Stimulated activated CD8-positive, alpha-beta memory T cell treated with anti-CD3 and anti-CD28 coated beads, Interleukin-12 subunit alpha, Interleukin-12 subunit beta, amount 100 ng/mL, for 4 hours (primary cell): ENCODE data around the gene GGA2.
"Not testable (repeated sequence)": the region's sequence is repeated elsewhere in the genome, so short reads cannot be mapped to it uniquely, and the experiment has no call there.

ENCODE experiments used
- DNase-seq: peaks from one replicate; pipeline ENCODE4 v3.0.0-alpha.2; 2020; ENCODE audit warnings: low read depth

The GGA2 gene

DNA sequence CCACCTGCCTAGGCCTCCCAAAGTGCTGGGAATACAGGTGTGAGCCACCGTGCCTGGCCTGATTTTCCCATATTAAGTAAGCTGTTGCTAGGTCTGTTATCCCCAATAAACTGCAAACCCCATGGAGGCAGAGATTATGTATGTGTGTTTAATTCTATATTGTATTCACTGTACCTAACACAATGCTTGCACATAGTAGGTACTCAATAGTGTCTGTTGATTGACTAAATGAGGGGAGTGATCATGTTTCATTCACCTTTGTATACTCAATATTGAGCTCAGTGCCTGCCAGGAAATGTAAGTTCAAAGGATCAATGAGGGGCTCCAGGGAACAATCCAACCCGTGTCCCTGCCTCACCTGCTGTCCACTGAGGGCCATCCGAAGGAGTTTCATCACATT lies 14.6 kb upstream of the GGA2 start:
- no peak for DNase-seq

- no peak for DNase-seq
Observed at GRCh38 chr16:23523876-23524385, 13.6 kb upstream of the GGA2 start.

GRCh38 chr16:23523321-23523720 lies 13.0 kb upstream of the GGA2 start:
- DNase-seq: no peak

DNA sequence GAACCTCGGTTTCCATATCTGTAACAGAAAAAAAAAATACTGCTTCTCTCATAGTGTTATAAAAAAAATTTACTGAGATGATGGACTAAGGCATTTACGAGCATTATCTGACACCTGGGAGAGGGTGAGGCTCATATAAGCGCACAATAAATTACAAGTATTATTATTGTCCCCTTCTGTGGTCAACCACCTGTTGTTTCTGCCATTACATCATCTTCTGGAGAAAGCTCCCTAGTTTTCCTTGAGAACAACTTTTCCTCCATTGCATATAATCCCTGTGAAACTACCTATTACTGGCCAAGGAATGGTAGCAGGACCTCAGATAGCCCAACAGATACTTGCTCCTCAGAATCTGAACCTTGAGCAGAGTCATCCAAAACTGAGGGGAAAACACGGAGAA lies 11.7 kb upstream of the GGA2 start:
- DNase-seq: no peak

DNA sequence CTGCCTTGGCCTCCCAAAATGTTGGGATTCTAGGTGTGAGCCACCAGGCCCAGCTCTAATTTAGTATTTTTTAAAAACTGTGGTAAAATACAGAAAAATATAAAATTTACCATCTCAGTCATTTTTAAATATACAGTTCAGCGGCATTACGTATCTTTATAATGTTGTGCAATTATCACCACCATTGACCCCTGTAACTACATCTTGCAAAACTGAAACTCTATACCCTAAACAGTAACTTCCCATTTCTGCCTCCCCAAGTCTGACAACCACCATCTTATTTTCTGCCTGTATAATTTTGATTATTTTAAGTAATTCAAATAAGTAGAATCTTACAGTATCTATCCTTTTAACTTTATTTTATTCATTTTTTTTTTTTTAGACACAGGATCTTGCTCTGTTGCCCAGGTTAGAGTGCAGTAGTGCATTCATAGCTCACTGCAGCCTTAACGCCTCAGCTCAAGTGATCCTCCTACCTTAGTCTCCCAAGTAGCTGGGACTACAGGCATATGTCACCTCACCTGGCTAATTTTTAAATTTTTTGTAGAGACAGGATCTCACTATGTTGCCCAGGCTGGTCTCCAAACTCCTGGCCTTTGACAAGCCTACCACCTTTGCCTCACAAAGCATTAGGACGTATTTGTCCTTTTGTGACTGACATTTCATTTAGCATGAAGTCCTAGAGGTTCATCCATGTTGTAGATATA lies 10.9 kb upstream of the GGA2 start:
- no peak for DNase-seq

- no peak for DNase-seq
Observed at GRCh38 chr16:23520500-23520899, 10.2 kb upstream of the GGA2 start.

- no peak for DNase-seq
Observed at GRCh38 chr16:23519282-23519681, 9.0 kb upstream of the GGA2 start.

- no peak for DNase-seq
Observed at GRCh38 chr16:23518435-23518891, 8.2 kb upstream of the GGA2 start.

DNA sequence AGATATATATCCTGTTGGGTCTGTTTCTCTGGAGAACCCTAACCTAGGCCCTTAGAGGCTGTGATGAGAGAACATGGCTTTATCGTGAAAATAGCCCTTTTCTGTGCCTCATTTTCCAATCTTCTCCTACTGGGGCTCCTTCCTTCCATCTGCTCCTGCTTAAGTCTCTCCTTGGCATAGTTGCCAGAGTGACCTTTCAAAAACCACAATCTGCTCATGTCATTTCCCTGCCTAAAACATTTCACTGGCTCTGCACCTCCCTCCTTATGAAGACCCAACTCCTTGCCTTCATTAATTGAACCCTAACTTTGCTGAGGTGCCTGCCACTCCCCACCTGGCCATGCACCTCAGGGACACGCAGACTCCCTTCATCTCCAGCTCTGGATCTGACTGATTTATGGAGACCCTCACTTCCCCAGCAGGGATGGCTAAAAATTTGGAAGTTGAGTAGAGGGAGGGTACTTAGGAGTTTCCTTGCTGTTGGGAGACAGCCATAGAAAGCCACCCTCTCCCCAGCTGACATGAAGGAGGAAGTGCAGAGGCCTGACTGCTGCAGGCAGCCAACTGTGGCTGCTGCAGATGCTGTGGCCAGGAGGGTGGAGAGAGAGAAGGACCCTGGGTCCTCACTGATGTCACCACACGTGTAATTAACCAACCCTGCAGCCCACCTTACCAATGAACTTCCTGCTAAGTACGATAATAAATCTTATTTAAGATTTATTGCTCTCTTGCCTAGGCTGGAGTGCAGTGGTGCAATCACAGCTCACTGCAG lies 6.3 kb upstream of the GGA2 start:
- DNase-seq: no peak

DNA sequence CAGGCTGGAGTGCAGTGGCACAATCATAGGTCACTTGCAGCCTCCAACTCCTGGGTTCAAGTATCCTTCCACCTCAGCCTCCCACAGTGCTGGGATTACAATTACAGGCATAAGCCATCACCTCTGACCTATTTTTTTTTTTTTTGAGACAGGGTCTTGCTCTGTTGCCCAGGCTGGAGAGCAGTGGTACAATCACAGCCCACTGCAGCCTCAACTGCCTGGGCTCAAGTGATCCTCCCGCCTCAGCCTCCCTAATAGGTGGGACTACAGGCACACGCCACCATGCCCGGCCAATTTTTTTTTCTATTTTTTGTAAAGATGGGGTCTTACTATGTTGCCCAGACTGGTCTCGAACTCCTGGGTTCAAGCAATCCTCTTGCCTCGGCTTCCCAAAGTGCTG lies 5.6 kb upstream of the GGA2 start:
- DNase-seq: no peak

GRCh38 chr16:23514381-23515152 lies 4.3 kb upstream of the GGA2 start:
- DNase-seq: no peak

DNA sequence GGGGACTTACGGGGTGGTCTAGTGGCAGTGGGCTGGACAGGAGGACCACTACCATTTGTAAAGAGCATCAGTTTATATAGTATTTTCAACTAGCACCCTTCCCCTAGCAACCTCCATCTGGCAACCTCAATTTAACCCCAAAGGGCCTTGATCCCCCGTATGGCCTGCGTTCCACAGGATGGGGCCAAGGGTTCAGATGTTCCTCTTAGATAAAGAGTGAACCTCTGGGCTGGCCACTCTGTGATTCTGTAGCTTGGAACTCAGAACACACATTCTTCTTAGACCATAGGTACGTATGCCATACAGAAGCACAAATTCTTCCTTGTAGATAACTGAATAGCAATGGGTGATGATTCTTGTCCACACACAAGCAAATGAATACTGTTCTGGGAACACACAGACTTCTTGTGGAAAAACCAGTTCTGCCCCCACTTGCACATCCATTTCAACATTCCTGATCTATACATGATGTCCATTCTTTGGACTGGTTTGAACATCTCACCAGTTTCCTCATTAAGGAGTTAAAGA lies 1.9 kb upstream of the GGA2 start:
- no peak for DNase-seq

GRCh38 chr16:23511731-23512130 lies 1.4 kb upstream of the GGA2 start:
- DNase-seq: no peak

DNA sequence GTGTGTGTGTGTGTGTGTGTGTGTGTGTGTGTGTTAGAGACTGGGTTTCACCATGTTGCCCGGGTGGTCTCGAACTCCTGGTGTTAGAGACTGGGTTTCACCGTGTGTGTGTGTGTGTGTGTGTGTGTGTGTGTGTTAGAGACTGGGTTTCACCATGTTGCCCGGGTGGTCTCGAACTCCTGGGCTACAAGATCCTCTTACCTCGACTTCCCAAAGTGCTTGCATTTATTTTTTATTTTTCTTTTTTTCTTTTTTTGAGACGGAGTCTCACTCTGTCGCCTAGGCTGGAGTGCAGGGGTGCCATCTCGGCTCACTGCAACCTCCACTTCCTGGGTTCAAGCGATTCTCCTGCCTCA lies 599 bp upstream of the GGA2 start:
- not testable (repeated sequence) for DNase-seq

DNA sequence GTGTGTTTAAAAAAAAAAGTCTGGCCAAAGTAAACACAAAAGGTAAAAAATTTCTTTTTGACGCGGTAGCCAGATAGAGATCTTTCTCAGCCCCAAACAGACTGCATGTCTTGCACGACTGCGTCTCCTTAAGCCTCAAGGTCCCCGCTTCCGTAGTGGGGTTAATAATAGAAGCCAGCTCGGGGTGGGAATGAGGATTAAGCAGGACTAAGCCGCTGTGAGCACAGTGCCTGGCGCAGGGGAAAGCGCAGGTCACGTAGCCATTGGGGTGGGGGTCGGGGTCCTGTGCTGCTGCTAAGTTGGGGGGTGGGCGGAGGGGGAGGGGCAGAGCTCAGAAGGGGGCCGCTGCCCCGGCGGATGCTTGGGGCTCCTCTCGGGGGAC lies 521 bp downstream of the GGA2 start:
- peak; percentile 1 for DNase-seq

GRCh38 chr16:23509441-23509754 lies 896 bp downstream of the GGA2 start:
- DNase-seq: no peak

GRCh38 chr16:23508589-23509440 lies 1.5 kb downstream of the GGA2 start:
- DNase-seq: no peak

GRCh38 chr16:23506606-23506994 lies 3.7 kb downstream of the GGA2 start:
- no peak for DNase-seq

- DNase-seq: no peak
Observed at GRCh38 chr16:23505671-23506605, 4.4 kb downstream of the GGA2 start.

GRCh38 chr16:23505180-23505665 lies 5.1 kb downstream of the GGA2 start:
- no peak for DNase-seq
